Stomach (tissue), 9 donors: Measurements from ENCODE around the gene SLC35E2B. TPM values are rescaled to one million over a fixed set of nuclear protein-coding genes. Genes with fewer than 3 reads are reported as not detected.
A peak's percentile ranks its signal among the peaks of the same experiment; 100 is the strongest.

ENCODE experiments used
- DNase-seq, 2 donors: peaks; one replicate each; pipeline versions ENCODE4 v3.0.0 to v3.0.0-alpha.2; 2013 to 2019
- H3K27ac ChIP-seq, 5 donors: fragments of 200-600 bp in 4 of 5; sonication (generic) in 4 of 5; one replicate each; pipeline ENCODE4 v1.5.1; 2013 to 2019; ENCODE audit warnings: mild to moderate bottlenecking in 1 of 5, moderate library complexity in 1 of 5
- H3K27me3 ChIP-seq, 3 donors: fragments of 200-600 bp; sonication (generic); one replicate each; pipeline ENCODE4 v1.5.1; 2017 to 2019; ENCODE audit warnings: mixed run types in 1 of 3
- H3K36me3 ChIP-seq, 4 donors: fragments of 200-600 bp; sonication (generic); 1 replicate in 3 of 4; 2 replicates in 1 of 4; pipeline ENCODE4 v1.5.1; 2016 to 2019
- H3K4me1 ChIP-seq, 4 donors: fragments of 200-600 bp; sonication (generic); one replicate each; pipeline ENCODE4 v1.5.1; 2016 to 2019
- H3K4me3 ChIP-seq, 4 donors: fragments of 200-600 bp; sonication (generic) in 3 of 4; one replicate each; pipeline ENCODE4 v1.5.1; 2016 to 2019; ENCODE audit warnings: mild to moderate bottlenecking in 1 of 4
- H3K9me3 ChIP-seq, 4 donors: fragments of 200-600 bp; sonication (generic); one replicate each; pipeline ENCODE4 v1.5.1; 2016 to 2019
- EP300 ChIP-seq: sonication (generic); formaldehyde crosslinking; IDR thresholded peaks from one replicate; pipeline ENCODE4 v1.6.1; 2017; ENCODE audit warnings: antibody characterized with exemption
- POLR2A ChIP-seq, 4 donors: fragments of 450-650 bp; IDR thresholded peaks; one replicate each; pipeline ENCODE4 v1.6.1; 2016; ENCODE audit warnings: antibody characterized with exemption in 4 of 4, control low read depth in 2 of 4, mild to moderate bottlenecking in 1 of 4, moderate library complexity in 1 of 4
- POLR2AphosphoS5 ChIP-seq, 3 donors: sonication (generic); formaldehyde crosslinking; IDR thresholded peaks; one replicate each; pipeline ENCODE4 v1.6.1; 2016; ENCODE audit warnings: antibody characterized with exemption in 3 of 3
- WGBS, 5 donors: extraction: QIAGEN DNeasy Blood & Tissue Kit in 3 of 5; methylation state at CpG; one replicate each; pipeline versions ENCODE4 v1.1.5 to v1.1.7; 2013 to 2018; 5-methylcytosine and 5-hydroxymethylcytosine counted together
- intact Hi-C: fragments of 100-400 bp; cut with DNase I; formaldehyde crosslinking; loops from one replicate; pipeline ENCODE4 v1.15.1; 2023; ENCODE audit warnings: low total_unique reads
- polyA plus RNA-seq, 3 donors: library from polyadenylated mRNA; stranded (reverse); fragments of 200-250 nt; gene quantifications; one replicate each; pipeline ENCODE4 v1.2.3, GENCODE V29; 2013
- total RNA-seq, 5 donors: library from RNA; depleted of rRNA; stranded (reverse); fragments of >200 nt; gene quantifications; one replicate each; pipeline versions ENCODE4 v1.1.0 to v1.2.3, GENCODE V29; 2014 to 2016
- TF ChIP-seq, protein P1 (sequence below), 7 experiments: fragments of 450-650 bp in 4 of 7; fragments of 200-600 bp in 3 of 7; sonication (generic) in 3 of 7; IDR thresholded peaks; one replicate each; pipeline ENCODE4 v1.5.1; 2016 to 2019; ENCODE audit warnings: antibody characterized with exemption in 7 of 7, control low read depth in 2 of 7, mild to moderate bottlenecking in 1 of 7
- donor health status: healthy with polysubstance abuse.
- donor health status: Bipolar disorder and iron deficiency.
- donor health status: healthy.

The SLC35E2B gene
- total and polyA plus RNA-seq, 8 donors, result 11.2 to 105 (median 21.3) TPM

- WGBS, 5 donors, result 91 to 98% (median 93%) methylated on average over 4 to 6 of the region's 6 CpGs
- DNase-seq, result no peak
These were observed 74.7 kb downstream of the SLC35E2B start for GRCh38 chr1:1617925-1618324.

DNA sequence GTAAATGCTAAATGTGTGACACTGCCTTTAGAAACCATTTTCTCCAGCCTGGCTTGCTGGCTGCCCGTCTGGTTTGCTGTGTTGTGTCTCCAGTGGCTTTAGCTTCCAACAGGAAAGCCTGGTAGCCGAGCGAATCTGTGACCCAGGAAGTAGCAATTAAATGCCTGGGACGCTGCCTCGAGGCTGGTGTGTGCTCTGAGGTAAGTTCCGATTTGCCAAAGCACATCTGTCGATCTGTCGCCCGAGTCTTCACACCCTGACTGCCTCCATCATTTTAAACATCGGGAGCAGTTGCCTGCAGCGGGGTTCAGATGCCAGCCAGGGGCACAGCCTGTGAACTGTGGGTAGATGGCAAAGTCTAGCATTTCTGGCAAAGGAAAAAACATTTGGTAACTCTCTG, 75.1 kb downstream of the SLC35E2B start:
- intact Hi-C loops, result no loop called here

More at GRCh38 chr1:1617925-1618324, 74.7 kb downstream of the SLC35E2B start:
- Histone ChIP-seq H3K9me3 (no peaks in the 10 kb centered on the region), H3K4me3 (no peak overlapping the region), H3K4me1 (peaks cover 27 to 72% (median 58%) of the 10 kb centered on the region in 4 donors), H3K36me3 (peaks cover 0 to 20% (median 11%) of the 10 kb centered on the region in 4 donors), H3K27ac (no peak overlapping the region), H3K27me3 (no peaks in the 10 kb centered on the region)
- TF ChIP-seq EP300 (no peak), POLR2A (IDR thresholded peaks at IDR 0.05) (no peak), POLR2AphosphoS5 (IDR thresholded peaks at IDR 0.05) (no peak)
- TF ChIP-seq, protein P1, sequence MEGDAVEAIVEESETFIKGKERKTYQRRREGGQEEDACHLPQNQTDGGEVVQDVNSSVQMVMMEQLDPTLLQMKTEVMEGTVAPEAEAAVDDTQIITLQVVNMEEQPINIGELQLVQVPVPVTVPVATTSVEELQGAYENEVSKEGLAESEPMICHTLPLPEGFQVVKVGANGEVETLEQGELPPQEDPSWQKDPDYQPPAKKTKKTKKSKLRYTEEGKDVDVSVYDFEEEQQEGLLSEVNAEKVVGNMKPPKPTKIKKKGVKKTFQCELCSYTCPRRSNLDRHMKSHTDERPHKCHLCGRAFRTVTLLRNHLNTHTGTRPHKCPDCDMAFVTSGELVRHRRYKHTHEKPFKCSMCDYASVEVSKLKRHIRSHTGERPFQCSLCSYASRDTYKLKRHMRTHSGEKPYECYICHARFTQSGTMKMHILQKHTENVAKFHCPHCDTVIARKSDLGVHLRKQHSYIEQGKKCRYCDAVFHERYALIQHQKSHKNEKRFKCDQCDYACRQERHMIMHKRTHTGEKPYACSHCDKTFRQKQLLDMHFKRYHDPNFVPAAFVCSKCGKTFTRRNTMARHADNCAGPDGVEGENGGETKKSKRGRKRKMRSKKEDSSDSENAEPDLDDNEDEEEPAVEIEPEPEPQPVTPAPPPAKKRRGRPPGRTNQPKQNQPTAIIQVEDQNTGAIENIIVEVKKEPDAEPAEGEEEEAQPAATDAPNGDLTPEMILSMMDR (IDR thresholded peaks at IDR 0.05), result no peak
- intact Hi-C loops, result no loop called here

DNA sequence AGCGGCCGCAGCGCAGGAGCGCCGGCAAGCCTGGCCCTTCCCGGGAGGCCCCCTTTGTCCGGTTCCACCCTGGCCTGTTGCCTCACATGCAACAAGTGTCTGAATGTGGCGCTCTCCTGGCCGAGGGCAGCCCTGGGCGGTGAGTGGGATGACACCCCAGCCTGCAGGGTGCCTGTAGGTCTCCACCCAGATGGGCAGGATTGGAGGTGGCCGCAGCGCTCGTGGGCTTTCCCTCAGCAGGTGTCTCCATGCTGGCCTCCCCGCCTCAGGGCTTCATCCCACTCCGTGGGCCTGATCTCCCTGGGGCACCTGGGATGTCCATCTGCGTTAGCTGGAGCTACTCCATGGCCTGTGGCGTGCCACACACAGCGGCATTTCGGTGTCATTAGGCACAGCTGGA, 75.8 kb downstream of the SLC35E2B start:
- intact Hi-C loops, result no loop called here
- peak overlapping the region; percentile 88 to 98 (median 93) for H3K4me3 ChIP-seq
- no peaks in the 10 kb centered on the region for H3K27me3 ChIP-seq
- H3K36me3 ChIP-seq, result peaks cover 0 to 20% (median 11%) of the 10 kb centered on the region in 4 donors
- no peak for DNase-seq
- H3K4me1 ChIP-seq, result peaks cover 23 to 63% (median 52%) of the 10 kb centered on the region in 4 donors
- WGBS, 5 donors, result 55 to 83% (median 65%) methylated on average over 13 to 19 of the region's 19 CpGs
- peak overlapping the region in 3 of 5 donors; percentile 99 to 100 (median 100) for H3K27ac ChIP-seq
- TF ChIP-seq POLR2A (IDR thresholded peaks at IDR 0.05) (no peak), EP300 (no peak), POLR2AphosphoS5 (IDR thresholded peaks at IDR 0.05) (no peak)
- TF ChIP-seq, protein P1 (IDR thresholded peaks at IDR 0.05), result no peak
- H3K9me3 ChIP-seq, result no peaks in the 10 kb centered on the region

More for the DNA sequence above, 75.1 kb downstream of the SLC35E2B start:
- Histone ChIP-seq H3K4me1 (peaks cover 25 to 68% (median 55%) of the 10 kb centered on the region in 4 donors), H3K27me3 (no peaks in the 10 kb centered on the region), H3K9me3 (no peaks in the 10 kb centered on the region), H3K36me3 (peaks cover 0 to 20% (median 11%) of the 10 kb centered on the region in 4 donors), H3K4me3 (no peak overlapping the region), H3K27ac (no peak overlapping the region)
- no peak for DNase-seq
- TF ChIP-seq POLR2AphosphoS5 (IDR thresholded peaks at IDR 0.05) (no peak), POLR2A (IDR thresholded peaks at IDR 0.05) (no peak), EP300 (no peak)
- TF ChIP-seq, protein P1 (IDR thresholded peaks at IDR 0.05), result no peak
- 91 to 94% (median 93%) methylated on average over 11 of the region's 11 CpGs for WGBS, 5 donors

GRCh38 chr1:1616045-1616790, 76.4 kb downstream of the SLC35E2B start:
- 3 to 36% (median 4%) methylated on average over 15 to 80 of the region's 80 CpGs for WGBS, 5 donors
- no peaks in the 10 kb centered on the region for H3K27me3 ChIP-seq
- peak overlapping the region; percentile 99 to 100 (median 100) for H3K27ac ChIP-seq
- peak; percentile 58 to 71 for DNase-seq
- intact Hi-C loops, result no loop called here
- TF ChIP-seq POLR2A (IDR thresholded peaks at IDR 0.05) (no peak), POLR2AphosphoS5 (IDR thresholded peaks at IDR 0.05) (no peak), EP300 (no peak)
- TF ChIP-seq, protein P1 (IDR thresholded peaks at IDR 0.05), result no peak
- H3K9me3 ChIP-seq, result no peaks in the 10 kb centered on the region
- peak overlapping the region; percentile 88 to 98 (median 93) for H3K4me3 ChIP-seq
- peaks cover 23 to 63% (median 47%) of the 10 kb centered on the region in 4 donors for H3K4me1 ChIP-seq
- peaks cover 0 to 20% (median 11%) of the 10 kb centered on the region in 4 donors for H3K36me3 ChIP-seq
